ENCODE results near the gene CELA3A. TPM values are rescaled to one million over a fixed set of nuclear protein-coding genes. Genes with fewer than 3 reads are reported as not detected.

Gene CELA3A
- total RNA-seq, 3 donors from 2014 or later (not counting 1 experiment from before 2014, with no cell fraction given), result not detected

GRCh38 chr1:22038036-22038435, 36.6 kb downstream of the CELA3A start:
- Mint-ChIP-seq H3K27ac (peak overlapping the region; percentile 95 to 96), H3K4me1 (peaks cover 34 to 39% of the 10 kb centered on the region in 2 donors), H3K36me3 (no peaks in the 10 kb centered on the region), H3K4me3 (no peak overlapping the region), H3K27me3 (ENCODE audit: low read depth in 2 of 2) (no peaks in the 10 kb centered on the region), H3K9me3 (no peaks in the 10 kb centered on the region)
- ATAC-seq (no peak), DNase-seq (no peak)
- H3K9me3 ChIP-seq (ENCODE audit: control insufficient read depth, insufficient read depth, low read length), result no peaks in the 10 kb centered on the region
- H3K4me3 ChIP-seq (ENCODE audit: low read length), result no peak overlapping the region
- H3K27ac ChIP-seq (ENCODE audit: low read length), result peak overlapping the region; percentile 48
- peaks cover 41% of the 10 kb centered on the region for H3K4me1 ChIP-seq (ENCODE audit: control insufficient read depth, insufficient read depth, low read length)
- no peaks in the 10 kb centered on the region for H3K27me3 ChIP-seq (ENCODE audit: control insufficient read depth, insufficient read depth, low read length)
- TF ChIP-seq CTCF (IDR thresholded peaks at IDR 0.05), result no peak
- 90% methylated on average over 5 of the region's 5 CpGs for WGBS (ENCODE audit: insufficient coverage)
- intact Hi-C loops (cut with micrococcal nuclease), result no loop called here
- H3K36me3 ChIP-seq (ENCODE audit: control insufficient read depth, insufficient read depth, low read length), result no peaks in the 10 kb centered on the region

DNA sequence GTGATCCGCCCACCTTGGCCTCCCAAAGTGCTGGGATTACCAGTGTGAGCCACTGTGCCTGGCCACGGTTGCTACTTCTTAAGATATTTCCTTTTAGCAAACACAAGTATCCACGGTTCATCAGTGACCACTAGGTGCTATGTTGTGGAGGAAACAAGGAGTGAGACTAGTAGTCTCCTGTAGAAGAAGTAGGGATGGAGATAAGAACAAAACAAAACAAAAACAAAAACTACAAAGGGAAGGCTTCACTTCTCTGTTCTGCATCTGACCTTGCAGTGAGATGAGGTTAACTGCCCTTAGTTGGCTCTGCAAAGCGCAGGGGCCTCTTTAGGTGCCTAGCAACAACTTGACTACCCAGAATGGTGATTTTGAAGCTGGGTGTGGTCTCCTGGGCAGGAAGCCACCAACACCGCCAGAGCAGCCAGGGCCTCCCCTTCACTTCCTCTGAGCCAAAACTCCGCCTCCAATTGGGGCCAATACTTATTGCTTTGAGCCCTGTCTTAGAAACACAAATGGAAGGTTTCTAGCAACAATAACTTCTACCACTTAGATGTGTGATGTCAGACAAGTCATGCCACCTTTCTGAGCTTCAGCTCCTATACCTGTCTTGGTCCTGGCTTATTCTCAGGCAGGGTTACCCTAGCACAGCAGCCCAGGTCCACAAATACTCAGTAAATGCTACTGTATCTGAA, 38.3 kb downstream of the CELA3A start:
- ATAC-seq, result peak; percentile 95 to 99 (median 98)
- Histone ChIP-seq H3K27ac (ENCODE audit: low read length) (peak overlapping the region; percentile 91), H3K4me3 (ENCODE audit: low read length) (peak overlapping the region; percentile 19), H3K9me3 (ENCODE audit: control insufficient read depth, insufficient read depth, low read length) (no peaks in the 10 kb centered on the region), H3K27me3 (ENCODE audit: control insufficient read depth, insufficient read depth, low read length) (no peaks in the 10 kb centered on the region), H3K36me3 (ENCODE audit: control insufficient read depth, insufficient read depth, low read length) (no peaks in the 10 kb centered on the region), H3K4me1 (ENCODE audit: control insufficient read depth, insufficient read depth, low read length) (peaks cover 44% of the 10 kb centered on the region)
- no peak for TF ChIP-seq CTCF (IDR thresholded peaks at IDR 0.05)
- DNase-seq, result peak; percentile 81 to 98
- Mint-ChIP-seq H3K4me3 (peak overlapping the region; percentile 77), H3K27me3 (ENCODE audit: low read depth in 2 of 2) (no peaks in the 10 kb centered on the region), H3K36me3 (no peaks in the 10 kb centered on the region), H3K27ac (peak overlapping the region; percentile 95 to 96), H3K4me1 (peaks cover 40% of the 10 kb centered on the region in 2 donors), H3K9me3 (no peaks in the 10 kb centered on the region)
- intact Hi-C loops (cut with micrococcal nuclease), result loop anchor here (1.0 kb wide), 2 partner anchors 13 to 14 kb away; partner anchors contain the start of gene CDC42
- 6% methylated on average over 5 of the region's 6 CpGs for WGBS (ENCODE audit: insufficient coverage)

- H3K9me3 ChIP-seq (ENCODE audit: control insufficient read depth, insufficient read depth, low read length), result no peaks in the 10 kb centered on the region
Observed at GRCh38 chr1:22040286-22040623, 38.8 kb downstream of the CELA3A start.

More at GRCh38 chr1:22040286-22040623, 38.8 kb downstream of the CELA3A start:
- no peak for TF ChIP-seq CTCF (IDR thresholded peaks at IDR 0.05)
- 81% methylated on average over 5 of the region's 5 CpGs for WGBS (ENCODE audit: insufficient coverage)
- no peaks in the 10 kb centered on the region for H3K27me3 ChIP-seq (ENCODE audit: control insufficient read depth, insufficient read depth, low read length)
- H3K9me3 Mint-ChIP-seq, result no peaks in the 10 kb centered on the region
- H3K36me3 ChIP-seq (ENCODE audit: control insufficient read depth, insufficient read depth, low read length), result no peaks in the 10 kb centered on the region
- H3K4me1 Mint-ChIP-seq, result peaks cover 40 to 45% of the 10 kb centered on the region in 2 donors
- H3K4me1 ChIP-seq (ENCODE audit: control insufficient read depth, insufficient read depth, low read length), result peaks cover 44% of the 10 kb centered on the region
- DNase-seq, result no peak
- no peaks in the 10 kb centered on the region for H3K36me3 Mint-ChIP-seq
- H3K4me3 Mint-ChIP-seq, result peak overlapping the region; percentile 77
- no peak for ATAC-seq
- H3K27ac ChIP-seq (ENCODE audit: low read length), result peak overlapping the region; percentile 91
- H3K4me3 ChIP-seq (ENCODE audit: low read length), result no peak overlapping the region
- H3K27ac Mint-ChIP-seq, result peak overlapping the region; percentile 95 to 96
- intact Hi-C loops (cut with micrococcal nuclease), result loop anchor here (1.0 kb wide), 1 partner anchor 12 kb away; the partner anchor contains the start of gene CDC42
- no peaks in the 10 kb centered on the region for H3K27me3 Mint-ChIP-seq (ENCODE audit: low read depth in 2 of 2)

Measured in natural killer cell (primary cell).